HEK293 (cell line): ENCODE measurements around the gene SUSD6.
"Not testable (repeated sequence)": the region's sequence is repeated elsewhere in the genome, so short reads cannot be mapped to it uniquely, and the experiment has no call there.

Experiments used
- CTCF ChIA-PET: fragments of 350-600 bp; formaldehyde crosslinking; extraction: SDS; loops from one replicate; lab custom pipeline; 2021; ENCODE audit warnings: antibody characterized with exemption; lab: Yijun Ruan, JAX
- POLR2A ChIA-PET: fragments of 300-600 bp; formaldehyde crosslinking; extraction: SDS; loops from one replicate; lab custom pipeline; 2020; ENCODE audit warnings: antibody characterized with exemption, inconsistent platforms; lab: Yijun Ruan, JAX
- H3K27ac ChIP-seq: fragments of 200-500 bp; sonication (Bioruptor generic); 2 replicates; pipeline ENCODE4 v1.5.1; 2014; ENCODE audit warnings: low read depth, low read length, control low read depth, inconsistent platforms; ENCODE audit errors: extremely low read depth
- H3K36me3 ChIP-seq, 2 experiments: fragments of 200-500 bp in 1 of 2; sonication (Bioruptor generic) in 1 of 2; 1 replicate in 1 of 2; 2 replicates in 1 of 2; pipeline ENCODE4 v1.5.1; 2014 to 2017; ENCODE audit warnings: inconsistent platforms in 2 of 2, low read length in 2 of 2; ENCODE audit not compliant: control insufficient read depth in 2 of 2, insufficient read depth in 1 of 2
- H3K4me1 ChIP-seq: fragments of 200-500 bp; sonication (Bioruptor generic); 2 replicates; pipeline ENCODE4 v1.5.1; 2014; ENCODE audit warnings: mild to moderate bottlenecking, low read length, inconsistent platforms; ENCODE audit not compliant: control insufficient read depth, insufficient read depth
- H3K4me3 ChIP-seq: 2 replicates; pipeline ENCODE4 v1.5.1; 2011; ENCODE audit warnings: low read depth, mild to moderate bottlenecking, control low read depth, low read length, moderate library complexity
- H3K9me3 ChIP-seq: fragments of 200-500 bp; sonication (Bioruptor generic); 2 replicates; pipeline ENCODE4 v1.5.1; 2014; ENCODE audit warnings: low read depth, low read length, inconsistent platforms; ENCODE audit not compliant: control insufficient read depth, insufficient read depth
- HOXD13 ChIP-seq: sonication (generic); formaldehyde crosslinking; IDR thresholded peaks from 2 replicates; pipeline ENCODE4 v1.8.0; 2022; ENCODE audit warnings: missing genetic modification reagents, borderline replicate concordance
- KLF1 ChIP-seq: fragments of 450-650 bp; formaldehyde crosslinking; IDR thresholded peaks from 2 replicates; pipeline ENCODE4 v1.5.1; 2016; ENCODE audit warnings: missing biosample characterization, missing genetic modification characterization
- KLF9 ChIP-seq: fragments of 450-650 bp; formaldehyde crosslinking; IDR thresholded peaks from 2 replicates; pipeline ENCODE4 v1.5.1; 2016; ENCODE audit warnings: missing biosample characterization, missing genetic modification characterization, low read depth
- MYNN ChIP-seq: fragments of 450-650 bp; formaldehyde crosslinking; IDR thresholded peaks from 2 replicates; pipeline ENCODE4 v1.5.1; 2016; ENCODE audit warnings: missing biosample characterization, missing genetic modification characterization, borderline replicate concordance
- OSR2 ChIP-seq: fragments of 450-650 bp; formaldehyde crosslinking; IDR thresholded peaks from 2 replicates; pipeline ENCODE4 v1.5.1; 2016; ENCODE audit warnings: missing biosample characterization, missing genetic modification characterization
- RBAK ChIP-seq: fragments of 450-650 bp; formaldehyde crosslinking; IDR thresholded peaks from 2 replicates; pipeline ENCODE4 v1.5.1; 2016; ENCODE audit warnings: missing biosample characterization, missing genetic modification characterization
- SCRT1 ChIP-seq: fragments of 450-650 bp; formaldehyde crosslinking; IDR thresholded peaks from 2 replicates; pipeline ENCODE4 v1.5.1; 2016; ENCODE audit warnings: missing biosample characterization, missing genetic modification characterization, borderline replicate concordance
- SCRT2 ChIP-seq: fragments of 450-650 bp; formaldehyde crosslinking; IDR thresholded peaks from 2 replicates; pipeline ENCODE4 v1.5.1; 2016; ENCODE audit warnings: missing biosample characterization, missing genetic modification characterization
- TSHZ1 ChIP-seq: fragments of 450-650 bp; formaldehyde crosslinking; IDR thresholded peaks from 2 replicates; pipeline ENCODE4 v1.5.1; 2016; ENCODE audit warnings: missing biosample characterization, missing genetic modification characterization, borderline replicate concordance
- ZBTB49 ChIP-seq: fragments of 450-650 bp; formaldehyde crosslinking; IDR thresholded peaks from 2 replicates; pipeline ENCODE4 v1.5.1; 2016; ENCODE audit warnings: missing biosample characterization, missing genetic modification characterization, low read depth
- ZBTB8A ChIP-seq: fragments of 450-650 bp; formaldehyde crosslinking; IDR thresholded peaks from 2 replicates; pipeline ENCODE4 v1.5.1; 2016; ENCODE audit warnings: missing biosample characterization, missing genetic modification characterization
- ZFP3 ChIP-seq: fragments of 450-650 bp; formaldehyde crosslinking; IDR thresholded peaks from 2 replicates; pipeline ENCODE4 v1.5.1; 2016; ENCODE audit warnings: low read depth, missing biosample characterization, missing genetic modification characterization
- ZNF121 ChIP-seq: fragments of 450-650 bp; formaldehyde crosslinking; IDR thresholded peaks from 2 replicates; pipeline ENCODE4 v1.5.1; 2016; ENCODE audit warnings: missing biosample characterization, missing genetic modification characterization
- ZNF274 ChIP-seq, 2 experiments: fragments of 200-500 bp in 1 of 2; fragments of 450-650 bp in 1 of 2; sonication (Bioruptor generic) in 1 of 2; formaldehyde crosslinking in 1 of 2; IDR thresholded peaks; 2 replicates each; pipeline versions ENCODE4 v1.5.1 to v1.6.1; 2014 to 2016; ENCODE audit warnings: borderline replicate concordance in 1 of 2, inconsistent platforms in 1 of 2, low read length in 1 of 2, missing biosample characterization in 1 of 2, missing genetic modification characterization in 1 of 2
- ZNF280C ChIP-seq: fragments of 450-650 bp; formaldehyde crosslinking; IDR thresholded peaks from 2 replicates; pipeline ENCODE4 v1.5.1; 2016; ENCODE audit warnings: missing biosample characterization, missing genetic modification characterization
- ZNF549 ChIP-seq: fragments of 450-650 bp; IDR thresholded peaks from 2 replicates; pipeline ENCODE4 v1.5.1; 2018; ENCODE audit warnings: missing biosample characterization, missing genetic modification characterization, mild to moderate bottlenecking, inconsistent platforms, moderate library complexity
- ZNF560 ChIP-seq: fragments of 450-650 bp; formaldehyde crosslinking; IDR thresholded peaks from 2 replicates; pipeline ENCODE4 v1.5.1; 2017; ENCODE audit warnings: missing biosample characterization, missing genetic modification characterization, borderline replicate concordance
- ZNF621 ChIP-seq: fragments of 450-650 bp; formaldehyde crosslinking; IDR thresholded peaks from 2 replicates; pipeline ENCODE4 v1.5.1; 2017; ENCODE audit warnings: missing biosample characterization, missing genetic modification characterization
- ZNF664 ChIP-seq: fragments of 450-650 bp; formaldehyde crosslinking; IDR thresholded peaks from 2 replicates; pipeline ENCODE4 v1.5.1; 2016; ENCODE audit warnings: missing biosample characterization, missing genetic modification characterization
- ZNF670 ChIP-seq: fragments of 450-650 bp; formaldehyde crosslinking; IDR thresholded peaks from 2 replicates; pipeline ENCODE4 v1.5.1; 2016; ENCODE audit warnings: missing biosample characterization, missing genetic modification characterization, low read depth
- ZNF677 ChIP-seq: fragments of 450-650 bp; IDR thresholded peaks from 2 replicates; pipeline ENCODE4 v1.5.0; 2018; ENCODE audit warnings: missing biosample characterization, mild to moderate bottlenecking, missing genetic modification characterization, moderate library complexity
- ZNF768 ChIP-seq: fragments of 450-650 bp; formaldehyde crosslinking; IDR thresholded peaks from 2 replicates; pipeline ENCODE4 v1.5.1; 2018; ENCODE audit warnings: missing biosample characterization, mild to moderate bottlenecking, missing genetic modification characterization
- ZNF830 ChIP-seq: fragments of 450-650 bp; IDR thresholded peaks from 2 replicates; pipeline ENCODE4 v1.5.0; 2018; ENCODE audit warnings: missing biosample characterization, missing genetic modification characterization, low read depth, mild to moderate bottlenecking, moderate library complexity
- ZNF843 ChIP-seq: fragments of 450-650 bp; formaldehyde crosslinking; IDR thresholded peaks from 2 replicates; pipeline ENCODE4 v1.5.1; 2016; ENCODE audit warnings: missing biosample characterization, missing genetic modification characterization

SUSD6 gene

GRCh38 chr14:69718614-69719013 lies 107.2 kb downstream of the SUSD6 start:
- CTCF ChIA-PET, result interaction anchor here (0.5 to 0.9 kb wide), 4 partner anchors 70 to 769 kb away, joined by 3 to 4 read pairs (median 4); no protein-coding TSS in a partner anchor
- POLR2A ChIA-PET, H3K9me3 ChIP-seq: not testable (repeated sequence)

GRCh38 chr14:69719501-69719951 lies 108.1 kb downstream of the SUSD6 start:
- ChIA-PET CTCF (interaction anchor here (0.5 to 0.6 kb wide), 2 partner anchors 781 to 1835 kb away, joined by 4 to 5 read pairs; no protein-coding TSS in a partner anchor), POLR2A (no interaction called here)
- Histone ChIP-seq H3K4me3 (no peak overlapping the region), H3K9me3 (no peaks in the 10 kb centered on the region), H3K4me1 (peaks cover 12% of the 10 kb centered on the region), H3K27ac (no peak overlapping the region), H3K36me3 (no peaks in the 10 kb centered on the region; a peak in 1 of 3 replicates)
- TF ChIP-seq SCRT2 (tag by site-specific recombination) (no peak), ZNF280C (tag by site-specific recombination) (no peak), ZNF121 (tag by site-specific recombination) (no peak), ZNF843 (tag by site-specific recombination) (no peak), ZBTB8A (no peak), TSHZ1 (tag by site-specific recombination) (no peak), KLF9 (tag by site-specific recombination) (no peak), ZNF549 (tag by site-specific recombination) (no peak), ZNF274 (IDR thresholded peaks at IDR 0.05; ENCODE audit: low read length) (no peak), ZNF274 (tag by site-specific recombination; IDR thresholded peaks at IDR 0.05; ENCODE audit: borderline replicate concordance) (no peak), OSR2 (tag by site-specific recombination) (no peak), ZNF677 (tag by site-specific recombination) (no peak), ZNF621 (tag by site-specific recombination) (no peak), ZNF670 (tag by site-specific recombination) (no peak), KLF1 (tag by site-specific recombination) (no peak), ZFP3 (tag by site-specific recombination) (no peak)

More at GRCh38 chr14:69718614-69719013, 107.2 kb downstream of the SUSD6 start:
- not testable (repeated sequence) for H3K4me3 ChIP-seq, H3K27ac ChIP-seq, H3K36me3 ChIP-seq
- peak; percentile 70 for TF ChIP-seq ZNF121 (tag by site-specific recombination)
- peaks cover 21% of the 10 kb centered on the region for H3K4me1 ChIP-seq

GRCh38 chr14:69720912-69721311 lies 109.5 kb downstream of the SUSD6 start:
- Histone ChIP-seq H3K4me1 (peaks cover 8% of the 10 kb centered on the region), H3K9me3 (no peaks in the 10 kb centered on the region), H3K36me3 (no peaks in the 10 kb centered on the region), H3K4me3 (no peak overlapping the region), H3K27ac (no peak overlapping the region)
- ChIA-PET POLR2A (no interaction called here), CTCF (interaction anchor here (1.0 kb wide), 1 partner anchor 135 kb away, joined by 4 read pairs; no protein-coding TSS in a partner anchor)
- TF ChIP-seq OSR2 (tag by site-specific recombination), result no peak
- no peak for TF ChIP-seq ZNF768 (tag by site-specific recombination)
- no peak for TF ChIP-seq ZNF664 (tag by site-specific recombination)
- no peak for TF ChIP-seq HOXD13
- TF ChIP-seq ZNF830, result no peak
- no peak for TF ChIP-seq ZBTB49 (tag by site-specific recombination)
- no peak for TF ChIP-seq RBAK (tag by site-specific recombination)
- TF ChIP-seq SCRT1 (tag by site-specific recombination), result no peak
- no peak for TF ChIP-seq ZNF560 (tag by site-specific recombination)
- TF ChIP-seq ZBTB8A, result no peak
- TF ChIP-seq MYNN (tag by site-specific recombination), result no peak
